ENCODE measurements around the gene MAML2.

GRCh38 chr11:95933594-95933993, 409.4 kb downstream of the MAML2 start:
- TF ChIP-seq POLR2AphosphoS5 (IDR thresholded peaks at IDR 0.05; ENCODE audit: low read depth) (no peak), REST (IDR thresholded peaks at IDR 0.05; ENCODE audit: insufficient replicate concordance, low read depth) (no peak), GABPA (IDR thresholded peaks at IDR 0.05; ENCODE audit: low read depth) (no peak)
- TF ChIP-seq, protein P1, sequence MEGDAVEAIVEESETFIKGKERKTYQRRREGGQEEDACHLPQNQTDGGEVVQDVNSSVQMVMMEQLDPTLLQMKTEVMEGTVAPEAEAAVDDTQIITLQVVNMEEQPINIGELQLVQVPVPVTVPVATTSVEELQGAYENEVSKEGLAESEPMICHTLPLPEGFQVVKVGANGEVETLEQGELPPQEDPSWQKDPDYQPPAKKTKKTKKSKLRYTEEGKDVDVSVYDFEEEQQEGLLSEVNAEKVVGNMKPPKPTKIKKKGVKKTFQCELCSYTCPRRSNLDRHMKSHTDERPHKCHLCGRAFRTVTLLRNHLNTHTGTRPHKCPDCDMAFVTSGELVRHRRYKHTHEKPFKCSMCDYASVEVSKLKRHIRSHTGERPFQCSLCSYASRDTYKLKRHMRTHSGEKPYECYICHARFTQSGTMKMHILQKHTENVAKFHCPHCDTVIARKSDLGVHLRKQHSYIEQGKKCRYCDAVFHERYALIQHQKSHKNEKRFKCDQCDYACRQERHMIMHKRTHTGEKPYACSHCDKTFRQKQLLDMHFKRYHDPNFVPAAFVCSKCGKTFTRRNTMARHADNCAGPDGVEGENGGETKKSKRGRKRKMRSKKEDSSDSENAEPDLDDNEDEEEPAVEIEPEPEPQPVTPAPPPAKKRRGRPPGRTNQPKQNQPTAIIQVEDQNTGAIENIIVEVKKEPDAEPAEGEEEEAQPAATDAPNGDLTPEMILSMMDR (IDR thresholded peaks at IDR 0.05; ENCODE audit: insufficient read depth, low read length) = no peak

Measured in HL-60 (cell line).